Body of pancreas (tissue), 4 donors: Measurements from ENCODE around the gene MEG3.

Experiments
- POLR2A ChIP-seq, 3 donors: fragments of 450-650 bp; IDR thresholded peaks; one replicate each; pipeline ENCODE4 v1.6.1; 2016; ENCODE audit warnings: antibody characterized with exemption in 3 of 3, mild to moderate bottlenecking in 2 of 3
- TF ChIP-seq, protein P1 (sequence below), 7 experiments: fragments of 450-650 bp in 4 of 7; fragments of 200-600 bp in 3 of 7; sonication (generic) in 3 of 7; IDR thresholded peaks; one replicate each; pipeline ENCODE4 v1.5.1; 2016 to 2019; ENCODE audit warnings: antibody characterized with exemption in 7 of 7

DNA sequence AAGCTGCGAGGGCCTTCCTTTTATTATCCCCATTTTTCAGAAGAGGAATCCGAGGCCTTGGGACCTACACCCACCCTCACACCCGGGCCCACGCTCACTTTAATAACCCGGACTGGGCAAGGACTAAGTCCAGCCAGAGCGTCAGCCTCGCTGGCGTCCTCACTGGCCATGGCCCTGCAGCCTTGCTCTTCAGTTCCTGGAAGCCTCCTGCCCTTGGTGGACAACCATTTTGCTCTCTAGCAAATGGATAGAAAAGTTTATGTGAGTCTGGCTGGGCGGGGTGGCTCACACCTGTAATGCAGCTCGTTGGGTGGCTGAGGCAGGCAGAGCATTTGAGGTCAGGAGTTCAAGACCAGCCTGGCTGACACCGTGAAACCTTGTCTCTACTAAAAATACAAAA, 67.8 kb downstream of the MEG3 start:
- TF ChIP-seq, protein P1, sequence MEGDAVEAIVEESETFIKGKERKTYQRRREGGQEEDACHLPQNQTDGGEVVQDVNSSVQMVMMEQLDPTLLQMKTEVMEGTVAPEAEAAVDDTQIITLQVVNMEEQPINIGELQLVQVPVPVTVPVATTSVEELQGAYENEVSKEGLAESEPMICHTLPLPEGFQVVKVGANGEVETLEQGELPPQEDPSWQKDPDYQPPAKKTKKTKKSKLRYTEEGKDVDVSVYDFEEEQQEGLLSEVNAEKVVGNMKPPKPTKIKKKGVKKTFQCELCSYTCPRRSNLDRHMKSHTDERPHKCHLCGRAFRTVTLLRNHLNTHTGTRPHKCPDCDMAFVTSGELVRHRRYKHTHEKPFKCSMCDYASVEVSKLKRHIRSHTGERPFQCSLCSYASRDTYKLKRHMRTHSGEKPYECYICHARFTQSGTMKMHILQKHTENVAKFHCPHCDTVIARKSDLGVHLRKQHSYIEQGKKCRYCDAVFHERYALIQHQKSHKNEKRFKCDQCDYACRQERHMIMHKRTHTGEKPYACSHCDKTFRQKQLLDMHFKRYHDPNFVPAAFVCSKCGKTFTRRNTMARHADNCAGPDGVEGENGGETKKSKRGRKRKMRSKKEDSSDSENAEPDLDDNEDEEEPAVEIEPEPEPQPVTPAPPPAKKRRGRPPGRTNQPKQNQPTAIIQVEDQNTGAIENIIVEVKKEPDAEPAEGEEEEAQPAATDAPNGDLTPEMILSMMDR (IDR thresholded peaks at IDR 0.05) = no peak
- no peak for TF ChIP-seq POLR2A (IDR thresholded peaks at IDR 0.05)
